ACC112 (cell line): ENCODE data around the gene STT3B.

Source experiments
- H2AFZ ChIP-seq: fragments of 200-600 bp; sonication (generic); one replicate; pipeline ENCODE4 v1.6.0; 2017; ENCODE audit warnings: antibody characterized with exemption, low read length; ENCODE audit not compliant: unreplicated experiment
- H3K27ac ChIP-seq: fragments of 200-600 bp; sonication (generic); 2 replicates; pipeline ENCODE4 v1.5.1; 2014; ENCODE audit warnings: low read depth, mild to moderate bottlenecking, antibody characterized with exemption, low read length, moderate library complexity
- H3K27me3 ChIP-seq: fragments of 200-600 bp; sonication (generic); 2 replicates; pipeline ENCODE4 v1.6.1; 2014; ENCODE audit warnings: mild to moderate bottlenecking, antibody characterized with exemption, low read length, moderate library complexity, mixed read lengths; ENCODE audit not compliant: insufficient read depth
- H3K36me3 ChIP-seq: fragments of 200-600 bp; sonication (generic); 2 replicates; pipeline ENCODE4 v1.6.1; 2016; ENCODE audit warnings: mild to moderate bottlenecking, antibody characterized with exemption, low read length, moderate library complexity, mixed read lengths; ENCODE audit not compliant: insufficient read depth
- H3K4me1 ChIP-seq: fragments of 200-600 bp; sonication (generic); one replicate; pipeline ENCODE4 v1.6.1; 2016; ENCODE audit warnings: low read length, mixed read lengths; ENCODE audit not compliant: insufficient read depth, unreplicated experiment, control insufficient read depth
- H3K4me3 ChIP-seq: fragments of 200-600 bp; sonication (generic); 2 replicates; pipeline ENCODE4 v1.5.1; 2014; ENCODE audit warnings: mild to moderate bottlenecking, low read depth, low read length
- H3K79me2 ChIP-seq: fragments of 200-600 bp; sonication (generic); one replicate; pipeline ENCODE4 v1.6.0; 2016; ENCODE audit warnings: low read length; ENCODE audit not compliant: control insufficient read depth, unreplicated experiment, insufficient read depth

STT3B gene

GRCh38 chr3:31550452-31551251, 17.9 kb downstream of the STT3B start:
- Histone ChIP-seq H3K4me1 (peaks cover 28% of the 10 kb centered on the region), H3K79me2 (peaks cover 95% of the 10 kb centered on the region), H3K27me3 (no peaks in the 10 kb centered on the region), H3K4me3 (no peak overlapping the region), H3K27ac (no peak overlapping the region), H3K36me3 (no peaks in the 10 kb centered on the region), H2AFZ (no peak overlapping the region)

GRCh38 chr3:31551646-31552045, 18.9 kb downstream of the STT3B start:
- Histone ChIP-seq H3K79me2 (peaks cover 95% of the 10 kb centered on the region), H3K36me3 (no peaks in the 10 kb centered on the region), H3K4me1 (peaks cover 19% of the 10 kb centered on the region)

GRCh38 chr3:31552103-31552502, 19.4 kb downstream of the STT3B start:
- H3K27me3 ChIP-seq = no peaks in the 10 kb centered on the region
- peaks cover 96% of the 10 kb centered on the region for H3K79me2 ChIP-seq
- H3K4me3 ChIP-seq = no peak overlapping the region
- no peak overlapping the region for H3K27ac ChIP-seq
- H3K36me3 ChIP-seq = no peaks in the 10 kb centered on the region
- no peak overlapping the region for H2AFZ ChIP-seq
- H3K4me1 ChIP-seq = peaks cover 18% of the 10 kb centered on the region

More at GRCh38 chr3:31551646-31552045, 18.9 kb downstream of the STT3B start:
- Histone ChIP-seq H3K27me3 (no peaks in the 10 kb centered on the region), H3K4me3 (no peak overlapping the region), H3K27ac (no peak overlapping the region), H2AFZ (no peak overlapping the region)

- no peak overlapping the region for H3K4me3 ChIP-seq
- peaks cover 94% of the 10 kb centered on the region for H3K79me2 ChIP-seq
- H2AFZ ChIP-seq = no peak overlapping the region
- no peak overlapping the region for H3K27ac ChIP-seq
- no peaks in the 10 kb centered on the region for H3K27me3 ChIP-seq
- H3K36me3 ChIP-seq = no peaks in the 10 kb centered on the region
- peaks cover 7% of the 10 kb centered on the region for H3K4me1 ChIP-seq
These were observed 20.5 kb downstream of the STT3B start for GRCh38 chr3:31553258-31553657.

GRCh38 chr3:31555204-31555603, 22.5 kb downstream of the STT3B start:
- H3K27me3 ChIP-seq = no peaks in the 10 kb centered on the region
- no peak overlapping the region for H2AFZ ChIP-seq
- peaks cover 96% of the 10 kb centered on the region for H3K79me2 ChIP-seq
- H3K4me1 ChIP-seq = peaks cover 4% of the 10 kb centered on the region
- no peak overlapping the region for H3K27ac ChIP-seq
- no peak overlapping the region for H3K4me3 ChIP-seq
- H3K36me3 ChIP-seq = no peaks in the 10 kb centered on the region

- H3K4me3 ChIP-seq = no peak overlapping the region
- H3K79me2 ChIP-seq = peaks cover 92% of the 10 kb centered on the region
- H2AFZ ChIP-seq = no peak overlapping the region
- peaks cover 5% of the 10 kb centered on the region for H3K4me1 ChIP-seq
- no peak overlapping the region for H3K27ac ChIP-seq
- H3K36me3 ChIP-seq = peaks cover 3% of the 10 kb centered on the region; the same call in 1 of the 2 replicates
- H3K27me3 ChIP-seq = no peaks in the 10 kb centered on the region
These were observed 27.3 kb downstream of the STT3B start for GRCh38 chr3:31559872-31560534.

- Histone ChIP-seq H3K27me3 (no peaks in the 10 kb centered on the region), H3K27ac (no peak overlapping the region), H3K4me3 (no peak overlapping the region), H2AFZ (no peak overlapping the region), H3K79me2 (peaks cover 91% of the 10 kb centered on the region), H3K4me1 (peaks cover 12% of the 10 kb centered on the region), H3K36me3 (peaks cover 3% of the 10 kb centered on the region; the same call in 1 of the 2 replicates)
These were observed 29.2 kb downstream of the STT3B start for GRCh38 chr3:31561891-31562290.

- H3K79me2 ChIP-seq = peaks cover 91% of the 10 kb centered on the region
- no peak overlapping the region for H3K27ac ChIP-seq
- H3K4me1 ChIP-seq = peaks cover 12% of the 10 kb centered on the region
- no peak overlapping the region for H3K4me3 ChIP-seq
- H3K27me3 ChIP-seq = no peaks in the 10 kb centered on the region
- no peak overlapping the region for H2AFZ ChIP-seq
- H3K36me3 ChIP-seq = peaks cover 3% of the 10 kb centered on the region; the same call in 1 of the 2 replicates
These were observed 29.8 kb downstream of the STT3B start for GRCh38 chr3:31562525-31562924.

GRCh38 chr3:31565288-31565687, 32.6 kb downstream of the STT3B start:
- Histone ChIP-seq H3K79me2 (peaks cover 86% of the 10 kb centered on the region), H3K4me1 (peaks cover 12% of the 10 kb centered on the region), H3K27ac (no peak overlapping the region), H3K27me3 (no peaks in the 10 kb centered on the region), H3K4me3 (no peak overlapping the region), H3K36me3 (peaks cover 2% of the 10 kb centered on the region; the same call in 1 of the 2 replicates), H2AFZ (no peak overlapping the region)

GRCh38 chr3:31567036-31567435, 34.3 kb downstream of the STT3B start:
- H3K27me3 ChIP-seq = no peaks in the 10 kb centered on the region
- no peak overlapping the region for H3K4me3 ChIP-seq
- H3K79me2 ChIP-seq = peaks cover 86% of the 10 kb centered on the region
- no peak overlapping the region for H3K27ac ChIP-seq
- no peak overlapping the region for H2AFZ ChIP-seq
- H3K36me3 ChIP-seq = no peaks in the 10 kb centered on the region
- H3K4me1 ChIP-seq = peaks cover 12% of the 10 kb centered on the region

GRCh38 chr3:31568649-31569048, 35.9 kb downstream of the STT3B start:
- H3K36me3 ChIP-seq = no peaks in the 10 kb centered on the region
- H3K79me2 ChIP-seq = peaks cover 86% of the 10 kb centered on the region
- no peaks in the 10 kb centered on the region for H3K27me3 ChIP-seq
- no peak overlapping the region for H2AFZ ChIP-seq
- no peak overlapping the region for H3K27ac ChIP-seq
- no peak overlapping the region for H3K4me3 ChIP-seq
- peaks cover 12% of the 10 kb centered on the region for H3K4me1 ChIP-seq
